HepG2 (cell line): ENCODE data around the gene ASTN2. TPM values are rescaled to one million over a fixed set of nuclear protein-coding genes. Genes with fewer than 3 reads are reported as not detected.

Experiments
- ATAC-seq: fragments of 200-7000 bp; cut with Tn5 transposase; 3 replicates; pipeline ENCODE4 v1.9.1; 2020; ENCODE audit warnings: mild to moderate bottlenecking, moderate library complexity
- BruUV-seq: library from RNA; stranded (reverse); fragments of 400-500 nt; replicated peaks from 2 replicates; lab custom pipeline; 2021; lab: Mats Ljungman, UMichigan
- CTCF ChIA-PET: fragments of 300-600 bp; formaldehyde crosslinking; extraction: SDS; loops from one replicate; lab custom pipeline; 2021; ENCODE audit warnings: low total read pairs, inconsistent platforms, low intra/inter-chr PET ratio; lab: Yijun Ruan, JAX
- POLR2A ChIA-PET: fragments of 350-600 bp; sonication (Branson Sonifier 250); formaldehyde crosslinking; loops from one replicate; lab custom pipeline; 2020; ENCODE audit warnings: antibody characterized with exemption, inconsistent platforms; lab: Yijun Ruan, JAX
- DNase-seq: peaks from one replicate; pipeline ENCODE4 v3.0.0-alpha.2; 2015; ENCODE audit warnings: low spot score
- FAIRE-seq: peaks from 3 replicates; lab custom pipeline; 2011; peaks lifted over from hg19 to GRCh38; lab: Jason Lieb, UNC
- H2AFZ ChIP-seq: one replicate; pipeline ENCODE4 v1.6.1; 2011; ENCODE audit warnings: low read length, inconsistent platforms
- H3K27ac ChIP-seq: fragments of 300-600 bp; 3 replicates; pipeline ENCODE4 v1.8.0; 2011; ENCODE audit warnings: mixed run types, mild to moderate bottlenecking, mixed read lengths, low read length, inconsistent platforms; ENCODE audit not compliant: insufficient read depth; ENCODE audit errors: extremely low read length
- H3K27me3 ChIP-seq, 2 experiments: fragments of 200-600 bp in 1 of 2; 2 replicates in 1 of 2; 3 replicates in 1 of 2; pipeline versions ENCODE4 v1.6.0 to v1.8.0; 2011; ENCODE audit warnings: low read length in 2 of 2, mild to moderate bottlenecking in 2 of 2, moderate library complexity in 2 of 2, inconsistent platforms in 1 of 2; ENCODE audit not compliant: insufficient read depth in 2 of 2, control insufficient read depth in 1 of 2
- H3K36me3 ChIP-seq, 2 experiments: fragments of 200-600 bp in 1 of 2; replicated peaks in 1 of 2; 2 replicates in 1 of 2; 3 replicates in 1 of 2; pipeline versions ENCODE4 v1.5.1 to v1.8.0; 2011; ENCODE audit warnings: low read length in 2 of 2, inconsistent platforms in 1 of 2; ENCODE audit not compliant: insufficient read depth in 2 of 2, control insufficient read depth in 1 of 2
- H3K4me1 ChIP-seq: 2 replicates; pipeline ENCODE4 v1.5.1; 2012; ENCODE audit warnings: low read length, inconsistent platforms; ENCODE audit not compliant: insufficient read depth
- H3K4me2 ChIP-seq: 2 replicates; pipeline ENCODE4 v1.6.0; 2011; ENCODE audit warnings: low read depth, low read length, inconsistent platforms
- H3K4me3 ChIP-seq, 3 experiments: fragments of 200-600 bp in 1 of 3; sonication (generic), shearing (Covaris generic) in 1 of 3; replicated peaks in 1 of 3; 2 replicates each; pipeline ENCODE4 v1.5.1; 2011 to 2016; ENCODE audit warnings: low read length in 3 of 3, inconsistent platforms in 2 of 3, low read depth in 2 of 3, mild to moderate bottlenecking in 2 of 3, control low read depth in 1 of 3, mixed read lengths in 1 of 3; ENCODE audit not compliant: insufficient read depth in 1 of 3
- H3K79me2 ChIP-seq: one replicate; pipeline ENCODE4 v1.6.1; 2011; ENCODE audit warnings: low read length, inconsistent platforms; ENCODE audit not compliant: insufficient read depth
- H3K9ac ChIP-seq: 2 replicates; pipeline ENCODE4 v1.6.0; 2011; ENCODE audit warnings: mild to moderate bottlenecking, low read depth, low read length, inconsistent platforms; ENCODE audit not compliant: insufficient read depth
- H3K9me3 ChIP-seq: 2 replicates; pipeline ENCODE4 v1.5.1; 2012; ENCODE audit warnings: mild to moderate bottlenecking, low read length
- H4K20me1 ChIP-seq: 2 replicates; pipeline ENCODE4 v1.6.0; 2011; ENCODE audit warnings: inconsistent platforms, mild to moderate bottlenecking, low read length, moderate library complexity; ENCODE audit not compliant: insufficient read depth
- CEBPB ChIP-seq: IDR thresholded peaks from 2 replicates; pipeline ENCODE4 v1.6.1; 2011; ENCODE audit warnings: low read depth, low read length, improper control_type of control experiment, borderline replicate concordance
- HCFC1 ChIP-seq: fragments of 150-350 bp; IDR thresholded peaks from 2 replicates; pipeline ENCODE4 v1.6.1; 2014; ENCODE audit warnings: low read depth, low read length
- IRX3 ChIP-seq: sonication (generic); formaldehyde crosslinking; IDR thresholded peaks from 2 replicates; pipeline ENCODE4 v1.8.1; 2023; ENCODE audit warnings: mild to moderate bottlenecking, low read depth, missing genetic modification reagents, borderline replicate concordance
- MAFG ChIP-seq: sonication (generic); formaldehyde crosslinking; IDR thresholded peaks from 2 replicates; pipeline ENCODE4 v1.5.1; 2020; ENCODE audit warnings: mild to moderate bottlenecking, missing genetic modification reagents
- MEF2D ChIP-seq: sonication (generic); formaldehyde crosslinking; IDR thresholded peaks from 2 replicates; pipeline ENCODE4 v1.5.1; 2020; ENCODE audit warnings: mild to moderate bottlenecking, missing genetic modification reagents
- MTA3 ChIP-seq: sonication (generic); formaldehyde crosslinking; IDR thresholded peaks from 2 replicates; pipeline ENCODE4 v1.4.0; 2020; ENCODE audit warnings: missing genetic modification reagents
- NRL ChIP-seq: sonication (generic); formaldehyde crosslinking; IDR thresholded peaks from 2 replicates; pipeline ENCODE4 v1.5.0; 2020; ENCODE audit warnings: missing genetic modification reagents, mild to moderate bottlenecking, moderate library complexity, borderline replicate concordance
- PAWR ChIP-seq: sonication (generic); formaldehyde crosslinking; IDR thresholded peaks from 2 replicates; pipeline ENCODE4 v1.4.0; 2020; ENCODE audit warnings: missing genetic modification reagents, mild to moderate bottlenecking, borderline replicate concordance
- RBM22 ChIP-seq: fragments of 200-400 bp; formaldehyde crosslinking; optimal IDR thresholded peaks from 2 replicates; pipeline ENCODE3; 2017; ENCODE audit warnings: mild to moderate bottlenecking, low read length, moderate library complexity
- RORA ChIP-seq: sonication (generic); formaldehyde crosslinking; IDR thresholded peaks from 2 replicates; pipeline ENCODE4 v1.5.0; 2020; ENCODE audit warnings: mild to moderate bottlenecking, missing genetic modification reagents, moderate library complexity
- TBX2 ChIP-seq: sonication (generic); formaldehyde crosslinking; IDR thresholded peaks from 2 replicates; pipeline ENCODE4 v1.5.0; 2020; ENCODE audit warnings: missing genetic modification reagents, mild to moderate bottlenecking, borderline replicate concordance
- ZNF274 ChIP-seq: sonication (generic); formaldehyde crosslinking; IDR thresholded peaks from 2 replicates; pipeline ENCODE4 v1.5.1; 2020; ENCODE audit warnings: mild to moderate bottlenecking, missing genetic modification reagents
- ZNF703 ChIP-seq: sonication (generic); formaldehyde crosslinking; IDR thresholded peaks from 2 replicates; pipeline ENCODE4 v1.5.1; 2020; ENCODE audit warnings: missing genetic modification reagents, mild to moderate bottlenecking, moderate library complexity, borderline replicate concordance
- WGBS: methylation state at CpG from one replicate; pipeline ENCODE4 v1.1.6; 2017; ENCODE audit warnings: low lambda C conversion rate; 5-methylcytosine and 5-hydroxymethylcytosine counted together
- in situ Hi-C: cut with HindIII; loops from 2 replicates; pipeline ENCODE4 v1.10.0; 2017; ENCODE audit warnings: low pct_unique_long_range_greater_than_20kb; ENCODE audit not compliant: extremely low pct_ligation_motif_present
- intact Hi-C: fragments of 100-400 bp; cut with micrococcal nuclease; formaldehyde crosslinking; loops from one replicate; pipeline ENCODE4 v1.10.0; 2022; ENCODE audit not compliant: unreplicated experiment
- polyA plus RNA-seq, 8 experiments: library from polyadenylated mRNA; depleted of rRNA in 3 of 8; stranded (reverse) in 7 of 8; unstranded in 1 of 8; fragments of >200 nt; fragmentation: Illumina TruSeq in 4 of 8; extraction: Trizol in 4 of 8; gene quantifications; 2 replicates each; pipeline versions ENCODE4 v1.2.1 to v1.2.3, GENCODE V29; 2011 to 2016; ENCODE audit warnings: low read depth in 4 of 8, missing spikeins in 1 of 8, mixed read lengths in 1 of 8; ENCODE audit not compliant: insufficient read depth in 1 of 8
- total RNA-seq, 5 experiments: library from RNA; depleted of rRNA; stranded (reverse); fragments of >200 nt; fragmentation: Illumina TruSeq; extraction: Trizol; gene quantifications; 2 replicates each; pipeline ENCODE4 v1.2.3, GENCODE V29; 2016; ENCODE audit warnings: low read depth in 1 of 5
- TF ChIP-seq, protein P1 (sequence below): sonication (generic); formaldehyde crosslinking; IDR thresholded peaks from 2 replicates; pipeline ENCODE4 v1.5.0; 2020; ENCODE audit warnings: mild to moderate bottlenecking, missing genetic modification reagents, borderline replicate concordance

The ASTN2 gene
- total and polyA plus RNA-seq, 2 of the 13 experiments (the other 11 are each of a cell fraction or from before 2014, with no cell fraction given), result 5.2 to 13.5 TPM

- no peak overlapping the region for H3K4me2 ChIP-seq
- 0% methylated on average over 2 of the region's 2 CpGs for WGBS
- no peaks in the 10 kb centered on the region for H3K79me2 ChIP-seq
- TF ChIP-seq ZNF703 (no peak), MEF2D (CRISPR knock-in tag) (no peak), MTA3 (CRISPR knock-in tag) (no peak), IRX3 (CRISPR knock-in tag) (no peak), PAWR (CRISPR knock-in tag) (no peak), CEBPB (no peak), ZNF274 (no peak), RORA (no peak)
- DNase-seq (no peak), FAIRE-seq (no peak), ATAC-seq (no peak)
- in situ Hi-C loops, result loop anchor here (25.0 kb wide), 1 partner anchor 663 kb away; the partner anchor contains the start of gene ASTN2
- peaks cover 1 to 3% of the 10 kb centered on the region in 2 experiments; a peak in 2 of 5 replicates for H3K27me3 ChIP-seq
- BruUV-seq, result no TSS peak
- no peaks in the 10 kb centered on the region for H4K20me1 ChIP-seq
- ChIA-PET POLR2A (no interaction called here), CTCF (no interaction called here)
- H3K4me1 ChIP-seq, result no peaks in the 10 kb centered on the region
- no peaks in the 10 kb centered on the region for H3K36me3 ChIP-seq
- H3K27ac ChIP-seq, result no peak overlapping the region
- no peaks in the 10 kb centered on the region for H3K9me3 ChIP-seq
- no peak overlapping the region for H3K4me3 ChIP-seq
- no peak overlapping the region for H3K9ac ChIP-seq
- H2AFZ ChIP-seq, result no peak overlapping the region
- intact Hi-C loops, result no loop called here
These were observed 665.1 kb downstream of the ASTN2 start for GRCh38 chr9:116749772-116750171.

- H3K9me3 ChIP-seq, result no peaks in the 10 kb centered on the region
- H3K79me2 ChIP-seq, result no peaks in the 10 kb centered on the region
- 36% methylated on average over 3 of the region's 3 CpGs for WGBS
- peaks cover 1 to 3% of the 10 kb centered on the region in 2 experiments; a peak in 2 of 5 replicates for H3K27me3 ChIP-seq
- no peak overlapping the region for H3K4me2 ChIP-seq
- H3K9ac ChIP-seq, result no peak overlapping the region
- in situ Hi-C loops (loop anchor here (25.0 kb wide), 1 partner anchor 663 kb away; the partner anchor contains the start of gene ASTN2), intact Hi-C loops (no loop called here)
- no peaks in the 10 kb centered on the region for H4K20me1 ChIP-seq
- no peaks in the 10 kb centered on the region for H3K36me3 ChIP-seq
- DNase-seq, result no peak
- BruUV-seq, result no TSS peak
- POLR2A ChIA-PET, result no interaction called here
- CTCF ChIA-PET, result no interaction called here
- H2AFZ ChIP-seq, result no peak overlapping the region
- no peak for FAIRE-seq
- H3K4me3 ChIP-seq, result no peak overlapping the region
- ATAC-seq, result no peak
- no peaks in the 10 kb centered on the region for H3K4me1 ChIP-seq
- no peak overlapping the region for H3K27ac ChIP-seq
- TF ChIP-seq NRL (CRISPR knock-in tag), result no peak
- no peak for TF ChIP-seq TBX2 (CRISPR knock-in tag)
- TF ChIP-seq, protein P1, sequence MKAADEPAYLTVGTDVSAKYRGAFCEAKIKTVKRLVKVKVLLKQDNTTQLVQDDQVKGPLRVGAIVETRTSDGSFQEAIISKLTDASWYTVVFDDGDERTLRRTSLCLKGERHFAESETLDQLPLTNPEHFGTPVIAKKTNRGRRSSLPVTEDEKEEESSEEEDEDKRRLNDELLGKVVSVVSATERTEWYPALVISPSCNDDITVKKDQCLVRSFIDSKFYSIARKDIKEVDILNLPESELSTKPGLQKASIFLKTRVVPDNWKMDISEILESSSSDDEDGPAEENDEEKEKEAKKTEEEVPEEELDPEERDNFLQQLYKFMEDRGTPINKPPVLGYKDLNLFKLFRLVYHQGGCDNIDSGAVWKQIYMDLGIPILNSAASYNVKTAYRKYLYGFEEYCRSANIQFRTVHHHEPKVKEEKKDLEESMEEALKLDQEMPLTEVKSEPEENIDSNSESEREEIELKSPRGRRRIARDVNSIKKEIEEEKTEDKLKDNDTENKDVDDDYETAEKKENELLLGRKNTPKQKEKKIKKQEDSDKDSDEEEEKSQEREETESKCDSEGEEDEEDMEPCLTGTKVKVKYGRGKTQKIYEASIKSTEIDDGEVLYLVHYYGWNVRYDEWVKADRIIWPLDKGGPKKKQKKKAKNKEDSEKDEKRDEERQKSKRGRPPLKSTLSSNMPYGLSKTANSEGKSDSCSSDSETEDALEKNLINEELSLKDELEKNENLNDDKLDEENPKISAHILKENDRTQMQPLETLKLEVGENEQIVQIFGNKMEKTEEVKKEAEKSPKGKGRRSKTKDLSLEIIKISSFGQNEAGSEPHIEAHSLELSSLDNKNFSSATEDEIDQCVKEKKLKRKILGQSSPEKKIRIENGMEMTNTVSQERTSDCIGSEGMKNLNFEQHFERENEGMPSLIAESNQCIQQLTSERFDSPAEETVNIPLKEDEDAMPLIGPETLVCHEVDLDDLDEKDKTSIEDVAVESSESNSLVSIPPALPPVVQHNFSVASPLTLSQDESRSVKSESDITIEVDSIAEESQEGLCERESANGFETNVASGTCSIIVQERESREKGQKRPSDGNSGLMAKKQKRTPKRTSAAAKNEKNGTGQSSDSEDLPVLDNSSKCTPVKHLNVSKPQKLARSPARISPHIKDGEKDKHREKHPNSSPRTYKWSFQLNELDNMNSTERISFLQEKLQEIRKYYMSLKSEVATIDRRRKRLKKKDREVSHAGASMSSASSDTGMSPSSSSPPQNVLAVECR (CRISPR knock-in tag), result no peak
- TF ChIP-seq MAFG (CRISPR knock-in tag), result no peak
- no peak for TF ChIP-seq HCFC1
- TF ChIP-seq RBM22, result no peak
These were observed 665.7 kb downstream of the ASTN2 start for GRCh38 chr9:116749176-116749575.
